ENCODE results near the gene FBXO24. TPM values are rescaled to one million over a fixed set of nuclear protein-coding genes. Genes with fewer than 3 reads are reported as not detected.
A peak's percentile ranks its signal among the peaks of the same experiment; 100 is the strongest.

Gene FBXO24
- total and polyA plus RNA-seq, 2 of the 4 experiments (the other 2 are of a cell fraction) = 0.43 to 0.54 TPM

DNA sequence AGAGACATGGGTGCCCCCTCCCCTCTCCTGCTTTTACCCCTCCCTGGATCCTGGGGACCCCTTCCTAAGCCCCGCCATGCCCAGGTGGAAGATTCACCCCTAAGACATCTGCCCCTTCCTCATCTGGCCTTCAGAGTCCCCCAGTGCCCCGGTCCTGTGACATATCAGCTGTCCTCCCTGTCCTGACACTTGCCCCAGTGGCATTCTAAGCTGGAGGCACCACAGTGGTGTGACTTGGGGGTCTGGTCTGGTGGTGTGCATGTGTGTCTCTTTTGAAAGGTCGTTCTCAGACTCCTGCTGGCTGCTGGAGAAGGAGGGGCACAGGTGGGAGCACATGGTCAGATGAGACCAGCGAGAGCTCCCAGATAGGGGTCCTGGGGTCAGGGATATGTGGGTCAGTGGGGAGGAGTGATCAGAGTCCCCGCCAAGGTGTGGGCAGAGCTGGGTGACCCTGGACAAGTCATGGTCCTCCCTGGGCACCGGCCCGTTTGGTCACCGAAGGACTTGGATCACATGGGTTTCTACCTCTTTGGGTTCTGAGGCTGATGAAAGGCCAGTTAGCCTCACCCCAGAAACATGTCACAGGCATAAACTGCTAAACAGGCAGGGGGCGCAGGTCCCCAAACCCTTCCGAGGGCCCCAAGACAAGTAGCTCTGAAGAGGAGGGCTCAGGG, 55.9 kb downstream of the FBXO24 start:
- no peak overlapping the region for H2BK20ac ChIP-seq (ENCODE audit: low read depth, low read length)
- H3K18ac ChIP-seq (ENCODE audit: low read depth, low read length) = no peak overlapping the region
- H3K9me3 ChIP-seq (ENCODE audit: control insufficient read depth, insufficient read depth, low read length) = no peaks in the 10 kb centered on the region
- H3K4me1 ChIP-seq (ENCODE audit: control insufficient read depth, insufficient read depth, low read length) = no peaks in the 10 kb centered on the region
- TF ChIP-seq NFE2L2 (IDR thresholded peaks at IDR 0.05; ENCODE audit: low read depth, low read length) = no peak
- TF ChIP-seq RAD21 (IDR thresholded peaks at IDR 0.05; ENCODE audit: low read length) = no peak
- TF ChIP-seq RFX5 (IDR thresholded peaks at IDR 0.05; ENCODE audit: low read depth, low read length) = no peak
- no peak for TF ChIP-seq RCOR1 (IDR thresholded peaks at IDR 0.05; ENCODE audit: insufficient replicate concordance, low read length)
- TF ChIP-seq POLR2A (IDR thresholded peaks at IDR 0.05; ENCODE audit: low read depth, low read length) = no peak
- TF ChIP-seq CEBPB (IDR thresholded peaks at IDR 0.05; ENCODE audit: low read depth, low read length) = no peak
- no peak for TF ChIP-seq MAFK (IDR thresholded peaks at IDR 0.05; ENCODE audit: low read depth, low read length)
- TF ChIP-seq FOS (IDR thresholded peaks at IDR 0.05; ENCODE audit: low read depth, low read length) = no peak
- TF ChIP-seq, protein P1, sequence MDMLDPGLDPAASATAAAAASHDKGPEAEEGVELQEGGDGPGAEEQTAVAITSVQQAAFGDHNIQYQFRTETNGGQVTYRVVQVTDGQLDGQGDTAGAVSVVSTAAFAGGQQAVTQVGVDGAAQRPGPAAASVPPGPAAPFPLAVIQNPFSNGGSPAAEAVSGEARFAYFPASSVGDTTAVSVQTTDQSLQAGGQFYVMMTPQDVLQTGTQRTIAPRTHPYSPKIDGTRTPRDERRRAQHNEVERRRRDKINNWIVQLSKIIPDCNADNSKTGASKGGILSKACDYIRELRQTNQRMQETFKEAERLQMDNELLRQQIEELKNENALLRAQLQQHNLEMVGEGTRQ (IDR thresholded peaks at IDR 0.05; ENCODE audit: low read depth, low read length) = no peak
- no peaks in the 10 kb centered on the region for H3K9me1 ChIP-seq (ENCODE audit: insufficient read depth, low read length)
- H3K79me1 ChIP-seq (ENCODE audit: low read depth in 1 of 2, low read length in 2 of 2) = no peaks in the 10 kb centered on the region
- no peaks in the 10 kb centered on the region for H3K36me3 ChIP-seq (ENCODE audit: control insufficient read depth, insufficient read depth, low read length)
- H3K27ac ChIP-seq (ENCODE audit: insufficient read depth, low read length) = no peak overlapping the region
- H3K4me3 ChIP-seq (ENCODE audit: insufficient read depth, low read depth, low read length) = no peak overlapping the region
- in situ Hi-C loops (cut with MboI; ENCODE audit: low sequenced_read_pairs) = no loop called here
- H2AFZ ChIP-seq (replicated peaks; ENCODE audit: low read length, poor library complexity) = peak overlapping the region; percentile 33
- no peak overlapping the region for H3K4ac ChIP-seq (ENCODE audit: low read depth, low read length)
- intact Hi-C loops (cut with micrococcal nuclease) = no loop called here
- CTCF ChIA-PET = no interaction called here
- H2BK5ac ChIP-seq (ENCODE audit: low read depth, low read length, poor library complexity, severe bottlenecking) = no peak overlapping the region
- H2AK5ac ChIP-seq (ENCODE audit: low read depth, low read length) = no peak overlapping the region
- no peak overlapping the region for H4K5ac ChIP-seq (ENCODE audit: low read depth, low read length)
- no peak for DNase-seq
- H3K23ac ChIP-seq (ENCODE audit: low read depth, low read length) = no peak overlapping the region
- H3K4me2 ChIP-seq (ENCODE audit: low read depth, low read length) = no peak overlapping the region
- BruUV-seq (replicated peaks) = no TSS peak
- ATAC-seq (ENCODE audit: low read depth) = no peak
- H4K8ac ChIP-seq (ENCODE audit: low read depth in 2 of 2, low read length in 2 of 2) = no peak overlapping the region
- H3K14ac ChIP-seq (replicated peaks; ENCODE audit: low read depth, low read length) = no peak overlapping the region
- H4K91ac ChIP-seq (ENCODE audit: insufficient read depth, low read depth, low read length) = no peak overlapping the region
- H2AK9ac ChIP-seq (replicated peaks; ENCODE audit: low read depth, low read length, poor library complexity) = no peak overlapping the region
- dilution Hi-C loops (cut with HindIII; ENCODE audit: low sequenced_read_pairs, unreplicated experiment) = no loop called here
- WGBS, 2 experiments (ENCODE audit: extremely low coverage in 2 of 2, insufficient read length in 1 of 2) = 58% methylated on average over 6 of the region's 10 CpGs; no CpG with 5 or more reads in 1 of the 2 experiments
- H2BK120ac ChIP-seq (ENCODE audit: low read depth, low read length) = no peak overlapping the region
- POLR2A ChIA-PET (ENCODE audit: unreplicated experiment) = no interaction called here
- no peak overlapping the region for H3K9ac ChIP-seq (ENCODE audit: low read depth, low read length)
- H4K20me1 ChIP-seq (ENCODE audit: insufficient read depth, low read length) = no peaks in the 10 kb centered on the region
- H2BK15ac ChIP-seq (ENCODE audit: low read depth, low read length) = no peak overlapping the region
- peaks cover 27% of the 10 kb centered on the region for H3K27me3 ChIP-seq (ENCODE audit: control insufficient read depth, insufficient read depth, low read length)
- no peak overlapping the region for H3K56ac ChIP-seq (ENCODE audit: extremely low read depth, insufficient read depth, low read length)

Measured in IMR-90 (cell line).